H9 (cell line): ENCODE results near the gene PCED1A. TPM values are rescaled to one million over a fixed set of nuclear protein-coding genes. Genes with fewer than 3 reads are reported as not detected.

Experiments used
- DNase-seq: peaks from one replicate; pipeline ENCODE4 v3.0.0-alpha.2; 2017
- H2AFZ ChIP-seq: one replicate; pipeline ENCODE4 v1.6.1; 2013; ENCODE audit warnings: mild to moderate bottlenecking, low read length, control low read depth, moderate library complexity
- H2AK5ac ChIP-seq: 2 replicates; pipeline ENCODE4 v1.6.1; 2013; ENCODE audit warnings: low read length, control low read depth, mixed read lengths; ENCODE audit not compliant: insufficient read length
- H2BK120ac ChIP-seq: one replicate; pipeline ENCODE4 v1.6.1; 2013; ENCODE audit warnings: low read depth, mild to moderate bottlenecking, low read length, control low read depth, inconsistent platforms; ENCODE audit not compliant: poor library complexity, severe bottlenecking
- H2BK12ac ChIP-seq: 2 replicates; pipeline ENCODE4 v1.6.1; 2013; ENCODE audit warnings: low read length, control low read depth, mixed read lengths, low read depth; ENCODE audit not compliant: insufficient read length
- H2BK15ac ChIP-seq: 2 replicates; pipeline ENCODE4 v1.6.1; 2013; ENCODE audit warnings: low read depth, low read length, control low read depth
- H2BK20ac ChIP-seq: one replicate; pipeline ENCODE4 v1.6.1; 2013; ENCODE audit warnings: low read depth, mild to moderate bottlenecking, low read length, control low read depth, inconsistent platforms; ENCODE audit not compliant: poor library complexity, severe bottlenecking
- H2BK5ac ChIP-seq: 2 replicates; pipeline ENCODE4 v1.6.1; 2013; ENCODE audit warnings: low read length, control low read depth, mixed read lengths; ENCODE audit not compliant: insufficient read length
- H3K14ac ChIP-seq: 2 replicates; pipeline ENCODE4 v1.6.1; 2013; ENCODE audit warnings: low read length, control low read depth; ENCODE audit not compliant: insufficient read depth
- H3K18ac ChIP-seq: 2 replicates; pipeline ENCODE4 v1.6.1; 2013; ENCODE audit warnings: low read depth, mild to moderate bottlenecking, mixed read lengths, low read length, control low read depth; ENCODE audit not compliant: insufficient read length
- H3K23ac ChIP-seq: 2 replicates; pipeline ENCODE4 v1.6.1; 2013; ENCODE audit warnings: low read length, control low read depth, mixed read lengths, low read depth; ENCODE audit not compliant: insufficient read length
- H3K23me2 ChIP-seq: 2 replicates; pipeline ENCODE4 v1.6.1; 2013; ENCODE audit warnings: low read depth, mild to moderate bottlenecking, mixed read lengths, low read length, control low read depth; ENCODE audit not compliant: insufficient read length, poor library complexity, severe bottlenecking
- H3K27ac ChIP-seq: 2 replicates; pipeline ENCODE4 v1.5.1; 2013; ENCODE audit warnings: low read length, control low read depth, mixed read lengths, low read depth; ENCODE audit not compliant: insufficient read length
- H3K27me3 ChIP-seq: 2 replicates; pipeline ENCODE4 v1.6.1; 2013; ENCODE audit warnings: low read length, control low read depth, inconsistent platforms; ENCODE audit not compliant: insufficient read depth
- H3K4ac ChIP-seq: 2 replicates; pipeline ENCODE4 v1.6.1; 2013; ENCODE audit warnings: low read depth, mild to moderate bottlenecking, control low read depth, inconsistent platforms, low read length, moderate library complexity
- H3K4me1 ChIP-seq: 2 replicates; pipeline ENCODE4 v1.6.1; 2013; ENCODE audit warnings: low read length, control low read depth, inconsistent platforms; ENCODE audit not compliant: insufficient read depth
- H3K4me2 ChIP-seq: 2 replicates; pipeline ENCODE4 v1.6.1; 2013; ENCODE audit warnings: low read length, control low read depth, mixed read lengths; ENCODE audit not compliant: insufficient read length, insufficient read depth
- H3K56ac ChIP-seq: 2 replicates; pipeline ENCODE4 v1.6.1; 2013; ENCODE audit warnings: low read depth, mild to moderate bottlenecking, mixed read lengths, low read length, control low read depth; ENCODE audit not compliant: insufficient read length
- H3K79me1 ChIP-seq: 2 replicates; pipeline ENCODE4 v1.6.1; 2013; ENCODE audit warnings: low read depth, mild to moderate bottlenecking, moderate library complexity, low read length, control low read depth, inconsistent platforms; ENCODE audit not compliant: insufficient read depth, poor library complexity, severe bottlenecking
- H3K79me2 ChIP-seq: 2 replicates; pipeline ENCODE4 v1.6.1; 2013; ENCODE audit warnings: low read length, control low read depth, inconsistent platforms; ENCODE audit not compliant: insufficient read depth
- H3K9ac ChIP-seq: 2 replicates; pipeline ENCODE4 v1.6.1; 2013; ENCODE audit warnings: low read length, control low read depth, mixed read lengths; ENCODE audit not compliant: insufficient read length; ENCODE audit errors: extremely low read depth
- H3K9me3 ChIP-seq: one replicate; pipeline ENCODE4 v1.6.1; 2013; ENCODE audit warnings: low read depth, low read length, inconsistent platforms; ENCODE audit not compliant: control insufficient read depth
- H3T11ph ChIP-seq: one replicate; pipeline ENCODE4 v1.6.1; 2013; ENCODE audit warnings: mild to moderate bottlenecking, low read length, control low read depth, inconsistent platforms
- H4K20me1 ChIP-seq: one replicate; pipeline ENCODE4 v1.6.1; 2013; ENCODE audit not compliant: control insufficient read depth, insufficient read length, insufficient read depth
- H4K5ac ChIP-seq: 2 replicates; pipeline ENCODE4 v1.6.1; 2013; ENCODE audit warnings: low read depth, mild to moderate bottlenecking, mixed read lengths, low read length, control low read depth; ENCODE audit not compliant: insufficient read length
- H4K8ac ChIP-seq: replicated peaks from 2 replicates; pipeline ENCODE4 v1.6.1; 2013; ENCODE audit warnings: low read length, control low read depth, mixed read lengths, low read depth; ENCODE audit not compliant: insufficient read length
- H4K91ac ChIP-seq: 2 replicates; pipeline ENCODE4 v1.6.1; 2013; ENCODE audit warnings: low read depth, mild to moderate bottlenecking, moderate library complexity, mixed read lengths, low read length, control low read depth; ENCODE audit not compliant: insufficient read length
- H3K27ac Mint-ChIP-seq, 3 experiments: 2 replicates in 2 of 3; 3 replicates in 1 of 3; pipeline ENCODE4 v1.8.0; 2020 to 2021; ENCODE audit warnings: mixed read lengths in 3 of 3, mild to moderate bottlenecking in 1 of 3, moderate library complexity in 1 of 3
- H3K27me3 Mint-ChIP-seq: 2 replicates; pipeline ENCODE4 v1.8.0; 2021; ENCODE audit warnings: low read depth, mild to moderate bottlenecking, moderate library complexity, mixed read lengths
- H3K36me3 Mint-ChIP-seq, 3 experiments: 2 replicates in 2 of 3; 3 replicates in 1 of 3; pipeline ENCODE4 v1.8.0; 2020 to 2021; ENCODE audit warnings: low read depth in 3 of 3, mixed read lengths in 3 of 3; ENCODE audit not compliant: insufficient read depth in 1 of 3
- H3K4me1 Mint-ChIP-seq, 2 experiments: 2 replicates each; pipeline ENCODE4 v1.8.0; 2020; ENCODE audit warnings: mixed read lengths in 2 of 2
- H3K4me3 Mint-ChIP-seq, 2 experiments: 2 replicates in 1 of 2; 3 replicates in 1 of 2; pipeline ENCODE4 v1.8.0; 2020 to 2021; ENCODE audit warnings: mild to moderate bottlenecking in 2 of 2, mixed read lengths in 2 of 2, moderate library complexity in 1 of 2
- H3K9me3 Mint-ChIP-seq, 2 experiments: 2 replicates in 1 of 2; 3 replicates in 1 of 2; pipeline ENCODE4 v1.8.0; 2020; ENCODE audit warnings: mild to moderate bottlenecking in 2 of 2, mixed read lengths in 2 of 2, moderate library complexity in 1 of 2
- CTCF ChIP-seq: fragments of 200-600 bp; sonication (generic); conservative IDR thresholded peaks from 3 replicates; pipeline ENCODE4 v1.8.0; 2021; ENCODE audit warnings: antibody characterized with exemption, mild to moderate bottlenecking
- WGBS: extraction: QIAGEN DNeasy Blood & Tissue Kit; methylation state at CpG from one replicate; pipeline ENCODE4 v1.1.7; 2013; ENCODE audit warnings: missing lambda C conversion rate, low lambda C conversion rate, mixed read lengths; ENCODE audit not compliant: insufficient read length; ENCODE audit errors: extremely low coverage; 5-methylcytosine and 5-hydroxymethylcytosine counted together
- total RNA-seq: library from RNA; stranded (reverse); gene quantifications from 2 replicates; pipeline ENCODE4 v1.2.1, GENCODE V29; 2021

The PCED1A gene
- total RNA-seq, 1 experiment from 2014 or later: 30.8 TPM

GRCh38 chr20:2873010-2873746 is 32.7 kb upstream of the PCED1A start, which contains the start of gene PTPRA:
PTPRA (plus strand) TSS chr20:2873481; CDS start chr20:2964278, 90,797 bp downstream.
- WGBS: no CpG with 5 or more reads among the region's 83 CpGs
- peaks cover 28 to 36% of the 10 kb centered on the region in 2 experiments for H3K4me1 Mint-ChIP-seq

More at GRCh38 chr20:2873010-2873746, 32.7 kb upstream of the PCED1A start, which contains the start of gene PTPRA:
- Histone ChIP-seq H2AFZ (no peak within 1 kb of the TSS), H4K20me1 (no peaks in the 10 kb centered on the region), H3K79me1 (peaks cover 7% of the 10 kb centered on the region), H2BK12ac (no peak within 1 kb of the TSS), H3K79me2 (peaks cover 3% of the 10 kb centered on the region; the same call in 1 of the 2 replicates), H4K91ac (no peak within 1 kb of the TSS), H4K8ac (no peak within 1 kb of the TSS), H3K4me2 (peak within 1 kb of the TSS; percentile 89), H4K5ac (no peak within 1 kb of the TSS), H3T11ph (no peak within 1 kb of the TSS), H3K56ac (no peak within 1 kb of the TSS), H3K18ac (peak within 1 kb of the TSS; percentile 56), H3K27me3 (peaks cover 2% of the 10 kb centered on the region; the same call in 1 of the 2 replicates), H2BK5ac (no peak within 1 kb of the TSS), H2AK5ac (no peak within 1 kb of the TSS), H3K4ac (no peak within 1 kb of the TSS), H3K9me3 (no peaks in the 10 kb centered on the region), H2BK120ac (no peak within 1 kb of the TSS), H3K14ac (peak within 1 kb of the TSS; percentile 86; the same call in 1 of the 2 replicates), H2BK15ac (no peak within 1 kb of the TSS; the same call in 1 of the 2 replicates), H2BK20ac (no peak within 1 kb of the TSS), H3K23ac (no peak within 1 kb of the TSS), H3K23me2 (peaks cover 18% of the 10 kb centered on the region), H3K4me1 (0 out of 2 replicates have a peak, but pooled peaks cover 3% of the 10 kb centered on the region), H3K9ac (peak within 1 kb of the TSS; percentile 39), H3K27ac (no peak within 1 kb of the TSS)
- Mint-ChIP-seq H3K4me3 (peak within 1 kb of the TSS; percentile 90 to 93), H3K27me3 (peaks cover 28% of the 10 kb centered on the region), H3K27ac (peak within 1 kb of the TSS in 2 of 3 experiments; percentile 79 to 89; a peak in 3 of 7 replicates), H3K36me3 (peaks cover 2 to 14% (median 12%) of the 10 kb centered on the region in 3 experiments; a peak in 6 of 7 replicates), H3K9me3 (no peaks in the 10 kb centered on the region)
- peak; percentile 94 for DNase-seq
- no peak for TF ChIP-seq CTCF
